Uterus (tissue), 2 donors: ENCODE data around the gene CEACAM21.

Source experiments
- CTCF ChIP-seq, 4 experiments: fragments of 200-600 bp in 2 of 4; fragments of 450-650 bp in 2 of 4; sonication (generic) in 2 of 4; IDR thresholded peaks; one replicate each; pipeline ENCODE4 v1.5.1; 2016 to 2019; ENCODE audit warnings: antibody characterized with exemption in 4 of 4, mild to moderate bottlenecking in 2 of 4, moderate library complexity in 1 of 4
- POLR2A ChIP-seq, 2 donors: fragments of 450-650 bp; IDR thresholded peaks; one replicate each; pipeline ENCODE4 v1.6.1; 2016; ENCODE audit warnings: antibody characterized with exemption in 2 of 2, mild to moderate bottlenecking in 1 of 2, moderate library complexity in 1 of 2

- no peak for TF ChIP-seq POLR2A (IDR thresholded peaks at IDR 0.05)
- no peak for TF ChIP-seq CTCF (IDR thresholded peaks at IDR 0.05)
Measured at GRCh38 chr19:41577144-41577830, 1.3 kb downstream of the CEACAM21 start.
